VCaP (cell line): ENCODE data around the gene FAXC.
"Not testable (repeated sequence)": the region's sequence is repeated elsewhere in the genome, so short reads cannot be mapped to it uniquely, and the experiment has no call there.

Experiments
- H3K27ac ChIP-seq: fragments of 450-650 bp; 2 replicates; pipeline ENCODE4 v1.5.1; 2017
- TF ChIP-seq, protein P1 (sequence below): fragments of 450-650 bp; conservative IDR thresholded peaks from 2 replicates; pipeline ENCODE4 v1.5.1; 2017; ENCODE audit warnings: mild to moderate bottlenecking, moderate library complexity

Gene FAXC

DNA sequence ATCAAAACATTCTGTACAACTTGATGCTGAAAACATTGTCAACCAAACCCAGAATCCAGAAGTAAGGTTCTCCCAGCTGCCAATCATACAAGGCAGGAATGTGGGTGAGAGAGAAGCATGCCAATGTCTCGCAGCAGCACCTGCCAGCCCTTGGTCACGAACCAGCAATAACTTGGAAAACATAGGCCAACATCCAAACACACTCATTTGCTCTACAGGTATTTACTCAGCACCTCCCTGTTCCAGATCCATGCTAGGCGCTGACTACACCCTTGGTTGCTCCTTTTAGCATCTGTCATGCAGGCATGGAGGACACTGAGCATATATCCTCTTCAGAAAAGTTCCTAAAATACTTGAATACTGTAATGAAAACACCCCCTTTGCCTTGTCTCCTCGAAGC lies 63.6 kb downstream of the FAXC start:
- TF ChIP-seq, protein P1, sequence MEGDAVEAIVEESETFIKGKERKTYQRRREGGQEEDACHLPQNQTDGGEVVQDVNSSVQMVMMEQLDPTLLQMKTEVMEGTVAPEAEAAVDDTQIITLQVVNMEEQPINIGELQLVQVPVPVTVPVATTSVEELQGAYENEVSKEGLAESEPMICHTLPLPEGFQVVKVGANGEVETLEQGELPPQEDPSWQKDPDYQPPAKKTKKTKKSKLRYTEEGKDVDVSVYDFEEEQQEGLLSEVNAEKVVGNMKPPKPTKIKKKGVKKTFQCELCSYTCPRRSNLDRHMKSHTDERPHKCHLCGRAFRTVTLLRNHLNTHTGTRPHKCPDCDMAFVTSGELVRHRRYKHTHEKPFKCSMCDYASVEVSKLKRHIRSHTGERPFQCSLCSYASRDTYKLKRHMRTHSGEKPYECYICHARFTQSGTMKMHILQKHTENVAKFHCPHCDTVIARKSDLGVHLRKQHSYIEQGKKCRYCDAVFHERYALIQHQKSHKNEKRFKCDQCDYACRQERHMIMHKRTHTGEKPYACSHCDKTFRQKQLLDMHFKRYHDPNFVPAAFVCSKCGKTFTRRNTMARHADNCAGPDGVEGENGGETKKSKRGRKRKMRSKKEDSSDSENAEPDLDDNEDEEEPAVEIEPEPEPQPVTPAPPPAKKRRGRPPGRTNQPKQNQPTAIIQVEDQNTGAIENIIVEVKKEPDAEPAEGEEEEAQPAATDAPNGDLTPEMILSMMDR: no peak
- H3K27ac ChIP-seq: no peak overlapping the region

DNA sequence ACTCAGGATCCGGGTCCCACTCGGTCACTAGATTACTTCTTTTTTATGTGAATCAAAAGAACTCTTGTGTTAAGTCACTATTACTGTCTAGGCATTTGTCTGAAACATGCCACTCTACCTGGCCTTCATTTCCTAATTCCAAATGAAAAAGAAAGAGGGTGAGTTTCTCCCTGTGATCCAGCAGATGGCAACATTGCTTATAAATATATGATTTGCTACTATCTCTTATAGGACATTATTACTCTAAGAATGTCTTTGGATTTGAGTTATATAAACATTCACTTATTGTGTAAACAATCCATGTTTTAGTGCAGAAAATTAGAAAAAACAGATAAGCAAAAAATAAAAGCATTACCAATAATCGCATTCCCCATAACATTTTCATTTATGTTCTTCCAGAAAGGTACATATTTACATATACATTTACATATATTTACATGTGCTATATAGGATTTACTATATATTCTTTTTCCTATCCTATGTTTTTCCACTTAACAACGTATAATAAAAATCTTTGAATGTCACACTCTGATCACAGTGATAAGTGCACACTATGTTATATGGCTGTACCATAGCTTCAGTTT lies 66.9 kb downstream of the FAXC start:
- no peak overlapping the region for H3K27ac ChIP-seq
- TF ChIP-seq, protein P1: peak; percentile 77

DNA sequence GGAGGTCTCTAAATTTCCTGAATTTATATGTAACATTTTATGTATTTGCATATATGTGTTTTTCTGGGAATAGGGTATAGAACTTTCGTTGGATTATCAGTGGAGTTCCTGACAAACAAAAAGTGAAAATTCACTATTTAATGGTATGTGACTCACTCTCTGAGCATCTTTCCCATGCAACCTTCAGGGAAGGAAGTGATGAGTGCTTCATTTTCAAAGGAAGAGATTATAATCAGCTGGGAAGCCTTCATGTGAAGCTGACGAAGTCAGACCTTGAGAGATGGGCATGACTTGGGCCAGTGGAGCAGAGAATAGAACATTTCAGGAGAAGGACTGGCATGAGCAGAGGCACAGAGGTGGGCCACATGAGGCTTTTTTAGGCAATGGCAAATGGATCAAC lies 72.7 kb downstream of the FAXC start:
- TF ChIP-seq, protein P1: no peak
- no peak overlapping the region for H3K27ac ChIP-seq

DNA sequence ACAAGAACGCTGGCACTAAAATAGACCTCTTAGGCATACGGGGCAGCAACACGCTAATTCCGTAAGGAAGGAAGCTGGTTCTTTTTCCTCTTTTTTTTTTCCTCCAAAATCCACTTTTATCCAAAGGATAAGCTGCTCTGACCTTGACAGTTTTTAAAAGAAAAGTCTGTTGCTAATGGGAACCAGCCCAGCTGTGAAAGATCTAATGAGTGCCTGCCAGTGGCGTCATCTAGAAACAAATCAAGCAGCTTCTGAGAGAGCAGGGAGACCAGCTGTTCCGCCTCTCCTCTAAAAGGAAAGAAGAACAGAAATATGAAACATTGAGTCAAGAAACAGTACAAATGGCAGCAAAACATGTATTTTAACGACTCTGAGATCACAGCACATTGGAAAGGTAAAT lies 78.6 kb downstream of the FAXC start:
- TF ChIP-seq, protein P1: no peak
- no peak overlapping the region for H3K27ac ChIP-seq

DNA sequence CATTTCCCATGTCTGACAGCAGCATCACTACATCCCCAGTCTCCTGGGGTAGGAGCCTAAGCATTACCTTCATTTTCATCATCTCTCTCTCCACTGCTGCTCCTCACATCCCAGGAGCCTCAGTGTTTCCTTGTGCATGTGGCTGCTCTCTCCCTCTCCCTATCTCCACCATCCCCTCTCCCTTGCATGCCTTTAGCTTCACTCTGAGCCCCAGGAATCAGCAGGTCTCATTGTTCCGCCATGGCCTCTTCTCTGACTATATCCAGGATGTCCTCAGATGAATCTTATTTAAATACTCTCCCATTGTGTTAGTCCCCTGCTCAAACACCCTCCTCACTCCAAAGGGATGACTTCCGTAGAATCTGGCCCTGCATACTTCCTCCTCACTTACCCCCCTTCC lies 79.4 kb downstream of the FAXC start:
- TF ChIP-seq, protein P1: no peak
- H3K27ac ChIP-seq: no peak overlapping the region

DNA sequence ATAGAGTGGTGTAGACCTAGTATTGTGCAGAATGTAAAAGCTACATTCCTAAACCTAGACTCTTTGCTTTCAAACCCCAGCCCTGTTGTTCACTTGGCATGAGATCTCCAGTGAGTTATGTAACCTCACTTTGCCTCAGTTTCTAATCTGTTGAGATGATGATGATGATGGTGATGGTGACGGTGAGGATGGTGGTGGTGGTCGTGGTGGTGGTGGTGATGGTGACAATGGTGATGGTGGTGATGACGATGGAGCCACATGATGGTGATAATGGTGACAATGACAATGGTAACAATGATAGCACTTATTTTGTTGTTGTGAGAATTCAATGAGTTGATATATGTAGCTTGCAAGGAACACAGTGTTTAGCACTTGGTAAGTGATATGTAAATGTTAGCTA lies 80.3 kb downstream of the FAXC start:
- TF ChIP-seq, protein P1: no peak
- H3K27ac ChIP-seq: no peak overlapping the region

DNA sequence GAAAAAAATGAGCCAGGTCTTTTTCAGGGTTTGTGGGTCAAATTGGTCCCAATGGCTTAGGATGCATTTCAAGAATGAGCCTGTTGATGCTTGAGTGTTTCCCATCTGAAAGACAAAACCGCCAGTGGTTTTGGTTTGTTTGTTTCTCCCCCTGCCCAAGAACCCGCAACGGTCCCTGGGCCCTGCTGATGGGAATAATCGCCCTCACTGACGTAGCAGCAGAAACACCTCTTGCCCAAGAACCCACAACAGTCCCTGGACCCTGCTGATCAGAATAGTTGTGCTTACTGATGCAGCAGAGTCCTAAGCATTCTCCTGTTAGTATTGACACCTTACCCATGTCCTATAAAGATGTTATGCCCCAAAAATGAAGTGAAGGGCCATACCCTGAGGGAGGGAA lies 82.5 kb downstream of the FAXC start:
- not testable (repeated sequence) for H3K27ac ChIP-seq

DNA sequence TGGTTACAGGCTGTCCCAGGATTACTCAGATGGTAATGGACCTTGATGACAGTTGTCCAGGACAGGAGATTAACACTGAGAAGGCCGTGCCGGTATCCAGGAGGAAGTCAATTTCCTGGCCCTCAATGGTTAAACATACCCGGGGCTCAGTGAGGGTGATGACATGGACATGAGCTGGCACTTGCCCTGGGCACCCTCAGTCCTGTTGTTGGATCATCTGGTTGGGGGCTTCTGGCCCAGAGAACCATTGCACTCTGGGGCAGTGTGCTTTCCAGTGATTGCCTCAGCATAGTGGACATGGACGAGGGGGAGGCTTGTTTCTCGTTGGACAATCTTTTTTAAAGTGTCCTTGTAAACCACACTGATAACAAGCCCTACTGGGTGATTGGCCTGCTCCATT lies 84.0 kb downstream of the FAXC start:
- not testable (repeated sequence) for H3K27ac ChIP-seq
